NCI-H1417 (cell line): ENCODE results near the gene FBXO34.

Source experiments
- DNase-seq, 3 experiments: peaks; one replicate each; lab custom pipeline; 2025; lab: John Stamatoyannopoulos, UW

Gene FBXO34

DNA sequence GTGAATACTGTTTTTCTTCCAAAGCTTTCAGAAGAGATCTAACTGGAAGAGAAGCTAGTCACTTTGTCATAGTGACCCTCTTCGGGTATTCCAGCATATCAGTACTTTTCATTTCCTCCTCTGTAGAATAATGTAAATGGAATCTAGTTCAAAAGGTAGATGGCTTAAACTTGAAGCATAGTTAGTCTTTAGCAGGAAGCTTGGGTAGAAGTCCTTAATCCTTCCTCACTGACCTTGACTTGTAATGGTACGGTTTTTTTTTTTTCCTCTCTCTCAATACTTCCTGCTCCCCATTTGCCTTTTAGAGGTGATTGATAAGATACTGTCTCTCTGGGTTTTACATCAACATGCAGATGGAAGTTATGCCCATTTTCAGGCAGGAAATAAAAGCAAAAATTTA, 1.7 kb downstream of the FBXO34 start:
- DNase-seq, result no peak

DNA sequence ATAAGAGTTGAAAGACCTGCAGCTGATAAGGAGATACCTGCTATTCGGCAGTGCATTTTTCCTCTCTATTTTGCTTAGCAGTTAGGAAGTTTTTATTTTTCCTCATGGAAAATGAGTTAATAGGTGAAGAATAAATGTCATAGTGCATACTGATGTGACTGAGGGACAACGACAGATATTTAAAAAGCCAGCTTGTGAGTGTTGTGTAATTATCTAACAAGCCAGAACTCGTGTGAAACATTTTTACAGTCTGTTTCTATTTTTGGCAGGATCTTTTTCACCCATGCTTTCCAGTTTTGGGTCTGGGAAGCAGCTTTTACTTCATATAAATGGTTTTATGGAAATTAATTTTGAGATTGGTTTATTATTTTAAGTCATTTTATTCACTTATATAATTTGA, 2.9 kb downstream of the FBXO34 start:
- no peak for DNase-seq

DNA sequence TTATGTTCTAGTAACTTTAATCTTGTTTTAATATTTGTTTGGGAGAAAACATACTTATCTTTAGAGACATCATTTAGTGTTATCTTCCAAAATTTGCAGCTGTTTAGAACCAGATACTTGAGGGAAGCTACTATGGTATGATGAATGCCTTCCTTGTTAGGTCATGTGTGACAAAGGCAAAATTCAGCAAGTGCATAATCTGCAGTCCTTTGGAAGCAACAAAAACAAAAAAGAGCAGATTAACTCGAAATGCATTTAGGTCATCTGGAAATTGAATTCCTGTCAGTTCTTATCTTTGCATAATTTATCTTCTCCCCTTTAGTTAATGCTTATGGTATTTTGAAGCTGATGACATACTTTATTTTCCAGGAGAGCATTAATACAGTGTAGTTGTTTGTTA, 3.5 kb downstream of the FBXO34 start:
- no peak for DNase-seq

DNA sequence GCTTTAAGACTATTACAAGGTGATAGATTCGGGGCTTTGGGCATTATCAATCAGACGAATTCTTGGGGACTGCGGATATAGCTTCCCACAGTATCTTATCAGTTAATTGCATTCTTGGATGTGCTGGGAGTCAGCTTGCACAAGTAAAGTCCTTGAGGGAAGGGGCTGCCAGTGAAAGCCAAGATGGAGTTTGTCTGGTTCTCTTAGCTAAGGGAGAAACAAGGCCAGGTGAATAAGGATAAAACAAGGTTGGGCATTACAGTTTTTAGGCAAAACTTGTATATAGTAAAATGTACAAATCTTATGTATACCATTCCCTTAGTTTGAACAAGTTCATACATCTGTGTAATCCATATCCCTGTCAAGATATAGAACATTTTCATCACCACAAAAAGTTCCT, 5.5 kb downstream of the FBXO34 start:
- no peak for DNase-seq

DNA sequence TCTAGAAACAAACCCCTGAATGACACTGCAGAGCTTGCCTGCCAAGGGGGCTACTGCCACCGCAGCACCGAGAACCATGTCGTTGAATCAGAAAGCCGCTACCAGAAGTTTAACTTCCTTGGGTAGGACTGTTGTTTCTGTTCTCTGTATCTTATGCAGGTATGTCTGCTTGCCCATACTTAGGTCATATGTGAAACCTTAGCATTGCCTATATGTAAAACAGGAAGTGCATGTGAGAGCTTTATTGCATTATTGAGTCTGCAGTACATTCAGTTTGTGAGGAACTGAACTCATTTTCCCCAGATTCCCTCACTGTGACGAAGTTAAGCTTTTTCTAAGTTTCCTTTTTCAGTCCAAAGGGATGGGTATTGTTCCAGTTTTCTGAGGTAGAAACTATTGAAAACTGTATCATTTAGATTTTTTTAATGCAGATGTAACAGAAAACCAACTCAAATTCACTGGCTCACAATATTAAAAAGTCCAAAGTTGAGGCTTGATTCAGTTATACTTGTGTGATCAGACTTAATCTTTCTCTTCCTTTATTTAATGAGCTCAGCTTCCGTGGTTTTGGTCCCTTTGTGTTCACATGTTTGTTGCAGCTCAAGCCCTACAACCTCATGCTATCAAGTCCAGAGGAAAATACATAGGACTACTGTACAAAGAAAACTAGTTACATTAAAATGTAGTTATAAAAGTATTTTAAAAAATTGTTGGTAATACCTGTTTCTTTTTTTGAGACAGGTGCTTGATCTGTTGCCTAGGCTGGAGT, 6.9 kb downstream of the FBXO34 start:
- no peak for DNase-seq

DNA sequence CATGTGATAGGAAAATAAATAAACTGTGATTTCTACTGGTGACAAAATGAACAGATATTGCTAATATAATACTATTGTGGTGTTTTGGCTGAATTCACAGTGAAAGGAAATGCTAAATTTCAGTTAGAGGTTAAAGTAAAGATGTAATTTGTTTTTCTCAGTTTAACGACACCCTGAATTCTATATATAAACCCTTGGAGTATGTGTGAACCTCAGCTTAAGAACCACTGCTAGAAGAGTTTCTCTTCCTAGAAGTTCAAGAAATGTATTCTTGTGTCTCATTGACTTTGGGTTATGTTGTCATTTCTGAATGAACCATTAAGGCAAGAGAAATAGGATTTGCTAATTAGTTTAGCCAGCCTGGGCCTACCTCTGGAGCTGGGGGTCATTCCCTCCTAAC, 8.2 kb downstream of the FBXO34 start:
- no peak for DNase-seq

DNA sequence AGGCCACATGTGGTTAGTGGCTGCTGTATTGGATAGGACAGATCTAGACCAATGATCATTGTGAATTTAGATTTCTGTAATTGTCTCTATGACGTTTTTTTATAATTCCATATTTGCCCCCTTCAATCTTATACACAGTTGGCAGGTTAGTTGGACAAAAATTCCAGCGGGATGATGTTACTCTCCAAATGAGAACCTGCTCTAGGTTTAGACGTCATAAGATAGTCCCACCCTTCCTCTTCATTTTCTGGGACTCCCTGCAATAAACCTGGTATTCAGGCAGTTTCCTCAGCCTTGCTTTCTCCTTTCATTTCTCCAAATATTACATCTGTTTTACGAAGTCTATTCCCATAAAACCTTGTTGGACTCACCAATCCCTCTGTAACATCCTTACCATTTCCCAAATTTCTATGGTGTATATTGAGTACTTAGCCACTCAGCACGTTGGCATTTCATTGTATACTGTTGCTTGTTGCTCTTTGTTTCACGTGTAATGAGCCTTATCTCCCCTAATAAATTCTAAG, 10.2 kb downstream of the FBXO34 start:
- no peak for DNase-seq

DNA sequence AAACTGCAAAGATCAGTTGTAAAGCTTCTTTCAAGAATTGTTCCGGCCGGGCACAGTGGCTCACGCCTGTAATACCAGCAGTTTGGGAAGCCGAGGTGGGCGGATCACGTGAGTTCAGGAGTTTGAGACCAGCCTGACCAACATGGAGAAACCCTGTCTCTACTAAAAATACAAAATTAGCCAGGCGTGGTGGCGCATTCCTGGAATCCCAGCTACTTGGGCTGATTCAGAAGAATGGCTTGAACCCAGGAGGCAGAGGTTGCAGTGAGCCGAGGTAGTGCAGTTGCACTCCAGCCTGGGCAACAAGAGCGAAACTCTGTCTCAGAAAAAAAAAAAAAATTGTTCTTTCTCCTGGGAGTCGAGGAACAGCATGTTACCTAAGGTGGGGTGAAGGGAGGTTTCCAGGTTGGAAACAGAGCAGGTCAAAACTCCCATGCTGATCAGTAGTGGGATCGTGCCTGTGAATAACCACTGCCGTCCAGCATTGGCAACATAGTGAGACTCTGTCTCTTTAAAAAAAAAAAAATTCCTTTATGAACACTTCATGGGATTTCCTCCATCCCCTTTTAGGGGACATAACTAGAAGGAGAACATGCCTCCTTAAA, 13.9 kb downstream of the FBXO34 start:
- DNase-seq, result no peak

DNA sequence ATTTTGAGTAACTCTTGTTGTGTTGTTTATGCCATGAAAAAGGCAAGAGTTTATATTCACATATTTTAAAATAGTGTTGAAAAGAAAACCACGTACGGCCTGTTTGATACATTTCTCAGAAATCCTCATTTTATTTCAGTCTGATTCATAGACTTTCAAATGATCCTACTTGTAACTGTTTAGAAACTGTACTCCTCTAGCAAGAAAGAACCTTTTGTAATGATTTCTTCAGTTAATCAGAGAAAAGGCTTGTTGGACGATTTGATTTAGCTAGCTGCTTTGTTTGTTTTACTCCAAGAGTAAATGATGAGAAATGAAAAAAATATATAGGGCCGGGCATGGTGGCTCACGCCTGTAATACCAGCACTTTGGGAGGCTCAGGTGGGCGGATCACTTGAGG, 17.2 kb downstream of the FBXO34 start:
- no peak for DNase-seq

DNA sequence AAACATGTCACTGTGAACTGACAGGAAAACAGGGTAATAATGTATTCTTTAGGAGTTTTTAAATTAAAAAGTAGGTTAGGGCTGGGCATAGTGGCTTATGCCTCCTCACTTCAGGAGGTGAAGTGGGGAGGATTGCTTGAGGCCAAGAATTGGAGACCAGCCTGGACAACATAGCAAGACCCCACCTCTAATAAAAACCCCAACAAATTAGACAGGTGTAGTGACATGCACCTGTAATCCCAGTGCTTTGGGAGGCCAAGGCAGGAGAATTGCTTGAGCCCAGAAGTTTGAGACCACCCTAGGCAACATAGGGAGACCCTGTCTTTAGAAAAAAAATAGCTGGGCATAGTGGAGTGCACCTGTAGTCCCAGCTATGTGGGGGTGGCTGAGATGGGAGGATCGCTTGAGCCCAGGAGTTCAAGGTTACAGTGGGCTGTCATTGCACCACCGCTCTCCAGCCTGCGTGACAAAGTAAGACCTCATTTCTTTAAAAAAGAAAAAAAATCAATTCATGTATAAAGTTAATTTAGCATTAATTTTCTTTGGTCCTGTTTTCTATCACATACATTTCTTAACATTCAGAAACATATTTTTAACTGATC, 20.4 kb downstream of the FBXO34 start:
- no peak for DNase-seq

DNA sequence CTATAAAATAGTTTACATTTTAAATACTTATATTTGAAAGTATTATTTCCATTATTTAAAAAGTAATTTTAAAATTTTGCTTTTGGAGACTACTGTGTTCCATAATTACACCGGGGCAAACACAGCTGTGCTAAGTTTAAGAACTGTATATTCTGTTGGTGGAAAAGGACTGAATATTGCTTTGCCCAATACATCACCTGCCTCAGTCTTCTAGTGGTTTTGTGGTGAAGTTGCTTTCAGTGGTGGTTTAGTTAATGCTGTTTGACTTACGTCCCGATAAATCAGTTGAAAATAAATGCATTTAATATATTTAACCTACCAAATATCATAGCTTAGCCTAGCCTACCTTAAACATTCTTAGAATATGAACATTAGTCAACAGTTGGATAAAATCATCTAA, 23.4 kb downstream of the FBXO34 start:
- no peak for DNase-seq

DNA sequence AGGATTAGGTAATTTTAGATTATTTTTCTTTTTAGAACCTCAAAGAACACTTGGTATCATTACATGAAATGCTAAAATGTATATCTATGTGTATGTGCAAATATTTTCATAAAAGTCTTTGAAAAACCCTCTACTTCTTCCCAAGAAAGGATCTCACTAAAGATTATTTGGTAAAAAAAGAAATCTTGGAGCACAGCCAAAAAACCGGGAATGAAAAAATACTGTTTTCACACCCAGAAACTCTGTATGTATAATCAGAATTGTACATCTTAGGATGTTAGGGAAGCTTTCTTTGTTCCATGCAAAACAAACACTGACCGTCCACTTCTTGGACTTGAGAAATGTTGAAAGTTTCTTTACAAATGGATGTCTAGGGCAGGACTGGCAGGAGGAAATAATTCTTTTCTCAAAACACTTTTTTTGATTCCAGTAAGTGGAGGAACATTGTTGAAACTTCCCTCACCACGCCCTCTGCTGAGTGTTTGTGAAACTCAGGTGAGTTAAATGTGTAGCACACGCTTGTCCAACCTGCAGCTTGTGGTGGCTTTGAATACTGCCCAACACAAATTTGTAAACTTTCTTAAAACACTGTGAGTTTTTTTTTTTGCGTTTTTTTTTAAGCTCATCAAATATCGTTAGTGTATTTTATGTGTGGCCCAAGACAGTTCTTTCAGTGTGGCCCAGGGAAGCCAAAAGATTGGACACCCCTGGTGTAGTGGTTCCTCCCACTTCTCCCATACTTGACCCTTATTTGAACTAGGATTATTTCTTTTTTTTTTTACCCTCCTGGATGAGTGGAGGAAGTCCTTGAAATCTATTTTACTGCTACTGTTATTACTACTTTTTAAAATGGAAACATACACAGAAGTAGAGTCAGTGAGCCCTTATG, 26.6 kb downstream of the FBXO34 start:
- no peak for DNase-seq

DNA sequence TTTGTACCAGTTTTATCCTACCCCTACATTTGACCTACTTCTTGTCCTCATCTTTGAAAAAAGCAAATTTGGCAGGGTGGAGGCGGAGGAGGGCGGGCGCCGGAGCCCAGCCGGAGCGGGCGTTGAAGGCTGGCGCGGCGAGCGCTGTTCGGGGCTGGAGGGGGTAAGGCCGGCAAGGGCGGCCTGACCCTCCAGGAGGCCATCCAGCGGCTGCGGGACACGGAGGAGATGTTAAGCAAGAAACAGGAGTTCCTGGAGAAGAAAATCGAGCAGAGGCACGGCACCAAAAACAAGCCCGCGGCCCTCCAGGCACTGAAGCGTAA, 27.2 kb downstream of the FBXO34 start:
- DNase-seq, result no peak

DNA sequence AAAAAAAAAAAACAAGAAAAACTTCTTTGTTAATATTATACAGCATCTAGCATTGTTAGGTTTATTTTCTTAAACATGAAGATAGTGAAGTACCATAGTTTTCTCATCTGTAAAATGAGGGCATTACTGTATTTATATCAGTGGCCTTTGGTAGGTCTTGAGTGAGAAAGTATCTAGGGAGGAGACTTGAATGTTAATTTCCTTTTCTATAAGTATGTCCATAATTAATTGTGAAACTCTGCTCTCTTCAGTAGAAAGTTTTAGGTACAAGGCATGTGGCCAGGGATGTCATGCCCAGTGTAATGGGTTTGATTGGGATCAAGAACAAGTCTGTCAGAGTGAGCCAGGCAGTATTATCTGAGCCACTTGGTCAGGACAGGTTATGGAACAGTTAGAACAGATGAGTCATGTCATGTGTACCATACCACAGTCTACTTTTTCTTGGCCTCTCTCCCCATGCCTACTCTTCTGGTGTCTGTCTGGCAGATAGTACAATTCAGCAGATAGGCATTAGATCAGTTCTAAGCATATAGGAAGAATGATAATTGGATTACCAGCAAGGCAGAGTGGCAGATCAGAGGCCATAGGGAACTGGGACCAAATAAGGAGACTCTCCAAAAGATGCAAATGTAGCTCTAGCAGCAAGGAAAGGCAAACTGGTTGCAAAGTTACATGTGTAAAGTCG, 30.4 kb downstream of the FBXO34 start:
- no peak for DNase-seq

DNA sequence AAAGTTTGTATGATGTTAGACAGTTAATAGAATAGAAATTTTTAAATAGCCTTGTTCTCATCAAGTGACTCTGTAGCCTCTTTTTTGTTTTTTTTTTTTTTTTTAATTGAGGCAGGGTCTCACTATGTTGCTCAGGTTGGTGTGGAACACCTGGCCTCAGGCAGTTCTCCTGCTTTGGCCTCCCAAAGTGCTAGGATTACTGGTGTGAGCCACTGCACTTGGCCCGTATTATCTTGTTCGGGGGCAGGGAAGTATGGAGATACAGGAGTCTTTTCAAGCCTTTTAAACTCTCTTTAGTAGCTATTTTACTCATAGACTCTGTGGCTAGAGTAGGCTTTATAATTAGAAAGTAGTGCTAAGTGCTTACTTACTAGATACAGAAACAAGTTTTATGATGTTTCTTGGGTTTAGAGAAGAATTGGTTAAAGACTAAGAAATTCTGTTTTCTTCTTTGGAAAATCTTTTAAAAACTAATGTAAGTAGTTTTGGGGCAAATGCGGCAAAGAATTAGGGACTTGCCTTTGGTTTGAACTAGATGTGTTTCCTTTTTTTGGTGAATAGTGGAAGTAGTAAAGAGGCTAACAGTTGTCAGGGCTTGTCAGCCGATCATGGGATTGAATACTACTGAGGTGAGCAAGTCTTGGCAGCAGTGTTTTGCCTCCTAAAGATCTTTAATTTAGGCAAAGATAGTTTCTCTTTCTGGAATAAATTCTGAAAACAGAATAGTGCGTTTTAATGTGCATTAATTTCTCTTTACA, 31.3 kb downstream of the FBXO34 start:
- no peak for DNase-seq

DNA sequence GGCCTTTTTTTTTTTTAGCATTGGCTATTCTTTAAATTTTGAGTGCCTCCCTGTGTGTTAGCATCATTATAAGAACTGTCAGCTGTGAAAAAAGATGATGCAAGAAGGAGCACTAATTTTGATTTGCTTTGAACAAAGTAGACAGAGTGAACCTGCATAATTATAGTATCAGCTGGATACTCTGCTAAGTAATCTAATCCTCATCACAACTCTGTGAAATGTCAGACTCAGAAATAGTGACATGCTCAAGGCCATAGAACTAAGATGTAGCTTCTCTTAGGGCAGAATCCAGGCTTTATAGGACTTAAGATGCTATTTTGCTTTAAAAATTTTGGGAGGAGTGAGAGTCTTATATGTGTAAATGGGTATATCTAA, 31.9 kb downstream of the FBXO34 start:
- DNase-seq, result peak in 1 of 3 experiments; percentile 63

DNA sequence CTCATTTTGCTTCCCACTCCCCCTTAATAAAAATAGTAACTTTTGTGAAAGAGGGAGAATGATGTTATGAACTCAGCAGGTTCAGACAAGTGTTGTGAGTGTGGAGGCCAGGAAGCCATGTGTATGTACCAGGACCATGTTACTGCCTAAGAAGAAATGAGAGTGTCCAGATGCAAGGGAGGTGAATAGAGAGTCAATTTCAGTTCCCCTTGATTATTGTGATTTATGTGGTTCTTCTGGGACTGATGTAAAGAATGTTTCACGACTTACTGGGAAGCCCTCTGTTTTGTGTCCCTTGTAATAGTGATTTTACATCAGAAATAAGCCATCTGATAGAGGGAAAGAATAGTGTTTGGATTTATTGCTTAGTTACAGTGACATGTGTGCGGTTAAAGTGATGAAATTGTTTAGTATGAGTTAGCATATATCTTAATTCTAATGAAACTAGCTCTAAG, 32.5 kb downstream of the FBXO34 start:
- no peak for DNase-seq

DNA sequence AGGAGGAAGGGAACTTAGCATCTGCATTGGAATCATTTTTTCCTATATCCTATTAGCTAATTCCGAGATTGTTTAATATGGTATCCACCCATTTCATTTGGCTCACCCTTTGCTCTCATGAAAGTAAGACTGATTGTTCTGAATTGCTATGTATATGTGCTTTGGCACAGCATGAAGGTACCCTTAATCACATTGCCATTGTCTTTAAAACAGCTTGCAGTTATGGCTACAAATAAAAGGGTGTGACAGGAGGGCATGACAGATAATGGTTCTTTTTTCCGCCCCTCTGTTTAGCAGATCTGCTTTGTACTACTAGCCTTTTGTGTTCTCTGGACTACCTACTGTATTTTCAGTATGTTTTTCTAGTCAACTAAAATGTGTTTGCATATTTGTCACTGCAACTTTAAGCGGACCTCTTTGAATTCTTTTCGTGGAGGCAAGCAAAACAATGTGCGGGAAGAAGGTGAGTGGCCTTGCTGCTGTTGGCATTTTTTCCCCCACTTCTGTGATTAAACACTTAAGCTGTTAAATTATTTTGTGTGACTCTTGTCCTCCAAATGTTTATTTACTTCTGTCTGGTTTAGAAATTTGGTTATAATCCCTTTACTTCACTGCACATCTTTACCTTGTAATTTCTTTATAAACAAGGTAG, 35.8 kb downstream of the FBXO34 start:
- DNase-seq, result peak in 2 of 3 experiments; percentile 49 to 90

DNA sequence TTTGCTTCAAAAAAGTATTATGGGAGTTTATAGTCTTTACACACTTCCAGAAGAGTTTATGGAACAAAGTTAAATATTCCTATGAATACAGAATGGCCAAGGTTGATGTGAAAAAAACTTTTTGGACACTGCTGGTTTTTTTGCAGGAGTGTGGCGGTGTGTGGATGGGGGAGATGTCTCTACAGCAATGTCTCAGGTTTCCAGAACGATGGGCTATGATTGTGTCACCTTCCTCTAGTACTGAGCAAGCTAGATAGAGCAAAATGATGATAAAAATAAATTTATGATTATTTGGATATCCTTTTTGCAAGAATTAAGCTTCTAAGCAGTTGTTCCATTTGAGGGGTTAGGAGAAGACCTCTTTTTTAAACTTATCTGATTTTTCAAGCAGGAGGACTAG, 37.9 kb downstream of the FBXO34 start:
- DNase-seq, result no peak

DNA sequence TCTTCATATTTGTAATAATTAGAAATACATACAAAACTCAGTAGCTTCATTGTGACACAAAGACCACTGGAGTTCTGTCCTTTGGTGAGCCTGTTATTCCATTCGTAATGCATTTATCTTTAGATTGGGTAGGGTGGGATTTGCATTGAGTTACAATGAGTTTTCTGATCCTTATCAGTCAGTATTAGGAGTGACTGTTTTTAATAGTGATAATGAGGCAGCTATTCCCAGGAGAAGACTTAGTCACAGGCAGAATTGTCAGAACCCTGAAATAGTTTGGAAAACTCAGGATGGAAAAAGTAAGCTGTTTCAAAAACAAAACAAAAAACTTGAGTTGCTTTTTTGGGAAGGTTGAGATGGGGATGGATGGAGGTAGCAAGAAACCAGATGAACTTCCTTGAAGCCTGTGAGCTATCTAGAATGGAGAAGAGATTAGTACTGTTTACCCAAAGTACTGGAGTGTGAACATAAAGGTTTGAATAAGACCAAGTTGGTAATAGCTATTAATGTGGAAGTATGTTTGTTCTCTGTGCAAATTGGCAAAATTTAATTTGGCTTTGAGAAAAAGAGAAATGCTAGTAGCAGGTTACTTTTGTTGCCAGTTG, 38.6 kb downstream of the FBXO34 start:
- no peak for DNase-seq
